ENCODE results near the gene CRY1. TPM values are rescaled to one million over a fixed set of nuclear protein-coding genes. Genes with fewer than 3 reads are reported as not detected.

The CRY1 gene
- total RNA-seq, 1 experiment from 2014 or later, result 23.1 TPM

DNA sequence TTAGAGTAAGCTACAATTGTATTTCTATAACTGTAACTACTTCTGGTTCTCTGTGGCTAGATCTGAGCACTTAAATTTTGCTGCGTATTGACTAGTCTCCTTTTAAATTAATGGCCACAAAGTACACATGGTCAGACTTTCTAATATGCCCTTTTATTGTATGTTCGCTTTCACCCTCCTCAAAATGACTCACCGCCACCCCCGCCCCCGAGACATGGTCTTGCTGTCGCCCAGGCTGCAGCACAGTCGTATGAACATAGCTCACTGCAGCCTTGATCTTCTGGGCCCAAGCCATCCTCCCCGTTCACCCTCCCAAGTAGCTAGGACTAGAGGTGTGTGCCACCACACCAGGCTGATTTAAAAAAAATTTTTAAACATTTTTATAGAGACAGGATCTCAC is 118.3 kb downstream of the CRY1 start:
- Mint-ChIP-seq H3K4me3 (no peak overlapping the region), H3K36me3 (peaks cover 6% of the 10 kb centered on the region), H3K27me3 (ENCODE audit: low read depth) (no peaks in the 10 kb centered on the region), H3K4me1 (no peaks in the 10 kb centered on the region), H3K9me3 (no peaks in the 10 kb centered on the region), H3K27ac (no peak overlapping the region)
- ATAC-seq, result no peak
- no peak for DNase-seq (ENCODE audit: low spot score)
- POLR2A ChIA-PET, result no interaction called here
- CTCF ChIA-PET, result no interaction called here
- TF ChIP-seq, protein P1, sequence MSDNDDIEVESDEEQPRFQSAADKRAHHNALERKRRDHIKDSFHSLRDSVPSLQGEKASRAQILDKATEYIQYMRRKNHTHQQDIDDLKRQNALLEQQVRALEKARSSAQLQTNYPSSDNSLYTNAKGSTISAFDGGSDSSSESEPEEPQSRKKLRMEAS (CRISPR knock-in tag; IDR thresholded peaks at IDR 0.05), result no peak
- TF ChIP-seq EMX1 (CRISPR knock-in tag; IDR thresholded peaks at IDR 0.05) (no peak), ZBTB21 (CRISPR knock-in tag; IDR thresholded peaks at IDR 0.05; ENCODE audit: borderline replicate concordance) (no peak), RORB (CRISPR knock-in tag; IDR thresholded peaks at IDR 0.05) (no peak), NR2C2 (CRISPR knock-in tag; IDR thresholded peaks at IDR 0.05) (no peak), MXD4 (CRISPR knock-in tag; IDR thresholded peaks at IDR 0.05; ENCODE audit: borderline replicate concordance) (no peak), NR3C1 (CRISPR knock-in tag; conservative IDR thresholded peaks at IDR 0.05; ENCODE audit: low read depth) (no peak), TEAD1 (CRISPR knock-in tag; IDR thresholded peaks at IDR 0.05) (no peak), TP53 (CRISPR knock-in tag; IDR thresholded peaks at IDR 0.05) (no peak), FOXK1 (CRISPR knock-in tag; IDR thresholded peaks at IDR 0.05) (no peak)
- TF ChIP-seq, protein P2, sequence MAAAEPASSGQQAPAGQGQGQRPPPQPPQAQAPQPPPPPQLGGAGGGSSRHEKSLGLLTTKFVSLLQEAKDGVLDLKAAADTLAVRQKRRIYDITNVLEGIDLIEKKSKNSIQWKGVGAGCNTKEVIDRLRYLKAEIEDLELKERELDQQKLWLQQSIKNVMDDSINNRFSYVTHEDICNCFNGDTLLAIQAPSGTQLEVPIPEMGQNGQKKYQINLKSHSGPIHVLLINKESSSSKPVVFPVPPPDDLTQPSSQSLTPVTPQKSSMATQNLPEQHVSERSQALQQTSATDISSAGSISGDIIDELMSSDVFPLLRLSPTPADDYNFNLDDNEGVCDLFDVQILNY (CRISPR knock-in tag; IDR thresholded peaks at IDR 0.05), result no peak
- TF ChIP-seq, protein P3, sequence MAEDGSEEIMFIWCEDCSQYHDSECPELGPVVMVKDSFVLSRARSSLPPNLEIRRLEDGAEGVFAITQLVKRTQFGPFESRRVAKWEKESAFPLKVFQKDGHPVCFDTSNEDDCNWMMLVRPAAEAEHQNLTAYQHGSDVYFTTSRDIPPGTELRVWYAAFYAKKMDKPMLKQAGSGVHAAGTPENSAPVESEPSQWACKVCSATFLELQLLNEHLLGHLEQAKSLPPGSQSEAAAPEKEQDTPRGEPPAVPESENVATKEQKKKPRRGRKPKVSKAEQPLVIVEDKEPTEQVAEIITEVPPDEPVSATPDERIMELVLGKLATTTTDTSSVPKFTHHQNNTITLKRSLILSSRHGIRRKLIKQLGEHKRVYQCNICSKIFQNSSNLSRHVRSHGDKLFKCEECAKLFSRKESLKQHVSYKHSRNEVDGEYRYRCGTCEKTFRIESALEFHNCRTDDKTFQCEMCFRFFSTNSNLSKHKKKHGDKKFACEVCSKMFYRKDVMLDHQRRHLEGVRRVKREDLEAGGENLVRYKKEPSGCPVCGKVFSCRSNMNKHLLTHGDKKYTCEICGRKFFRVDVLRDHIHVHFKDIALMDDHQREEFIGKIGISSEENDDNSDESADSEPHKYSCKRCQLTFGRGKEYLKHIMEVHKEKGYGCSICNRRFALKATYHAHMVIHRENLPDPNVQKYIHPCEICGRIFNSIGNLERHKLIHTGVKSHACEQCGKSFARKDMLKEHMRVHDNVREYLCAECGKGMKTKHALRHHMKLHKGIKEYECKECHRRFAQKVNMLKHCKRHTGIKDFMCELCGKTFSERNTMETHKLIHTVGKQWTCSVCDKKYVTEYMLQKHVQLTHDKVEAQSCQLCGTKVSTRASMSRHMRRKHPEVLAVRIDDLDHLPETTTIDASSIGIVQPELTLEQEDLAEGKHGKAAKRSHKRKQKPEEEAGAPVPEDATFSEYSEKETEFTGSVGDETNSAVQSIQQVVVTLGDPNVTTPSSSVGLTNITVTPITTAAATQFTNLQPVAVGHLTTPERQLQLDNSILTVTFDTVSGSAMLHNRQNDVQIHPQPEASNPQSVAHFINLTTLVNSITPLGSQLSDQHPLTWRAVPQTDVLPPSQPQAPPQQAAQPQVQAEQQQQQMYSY (CRISPR knock-in tag; IDR thresholded peaks at IDR 0.05), result no peak
- TF ChIP-seq, protein P4, sequence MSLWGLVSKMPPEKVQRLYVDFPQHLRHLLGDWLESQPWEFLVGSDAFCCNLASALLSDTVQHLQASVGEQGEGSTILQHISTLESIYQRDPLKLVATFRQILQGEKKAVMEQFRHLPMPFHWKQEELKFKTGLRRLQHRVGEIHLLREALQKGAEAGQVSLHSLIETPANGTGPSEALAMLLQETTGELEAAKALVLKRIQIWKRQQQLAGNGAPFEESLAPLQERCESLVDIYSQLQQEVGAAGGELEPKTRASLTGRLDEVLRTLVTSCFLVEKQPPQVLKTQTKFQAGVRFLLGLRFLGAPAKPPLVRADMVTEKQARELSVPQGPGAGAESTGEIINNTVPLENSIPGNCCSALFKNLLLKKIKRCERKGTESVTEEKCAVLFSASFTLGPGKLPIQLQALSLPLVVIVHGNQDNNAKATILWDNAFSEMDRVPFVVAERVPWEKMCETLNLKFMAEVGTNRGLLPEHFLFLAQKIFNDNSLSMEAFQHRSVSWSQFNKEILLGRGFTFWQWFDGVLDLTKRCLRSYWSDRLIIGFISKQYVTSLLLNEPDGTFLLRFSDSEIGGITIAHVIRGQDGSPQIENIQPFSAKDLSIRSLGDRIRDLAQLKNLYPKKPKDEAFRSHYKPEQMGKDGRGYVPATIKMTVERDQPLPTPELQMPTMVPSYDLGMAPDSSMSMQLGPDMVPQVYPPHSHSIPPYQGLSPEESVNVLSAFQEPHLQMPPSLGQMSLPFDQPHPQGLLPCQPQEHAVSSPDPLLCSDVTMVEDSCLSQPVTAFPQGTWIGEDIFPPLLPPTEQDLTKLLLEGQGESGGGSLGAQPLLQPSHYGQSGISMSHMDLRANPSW (CRISPR knock-in tag; conservative IDR thresholded peaks at IDR 0.05; ENCODE audit: low read depth), result no peak

DNA sequence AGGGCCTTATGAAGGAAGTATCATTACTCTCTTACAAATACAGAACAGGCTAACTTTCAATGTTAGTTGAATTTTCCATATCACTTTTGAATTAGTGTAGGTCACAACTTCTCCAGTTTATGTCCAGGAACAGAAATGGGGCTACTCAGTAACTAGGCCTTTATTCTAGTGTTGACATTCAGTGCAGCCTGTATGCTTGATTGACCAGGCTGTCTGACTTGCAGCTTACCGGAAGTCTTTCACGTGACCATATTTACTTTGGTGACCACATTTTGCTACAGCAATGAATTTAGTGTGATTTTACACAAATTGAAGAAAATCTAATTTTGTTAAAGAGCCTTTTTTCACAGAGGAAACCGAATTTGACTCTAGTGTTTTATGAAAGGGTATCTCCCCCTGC is 118.8 kb downstream of the CRY1 start:
- no peak for ATAC-seq
- Mint-ChIP-seq H3K4me3 (no peak overlapping the region), H3K4me1 (no peaks in the 10 kb centered on the region), H3K27ac (no peak overlapping the region), H3K36me3 (peaks cover 6% of the 10 kb centered on the region), H3K9me3 (no peaks in the 10 kb centered on the region), H3K27me3 (ENCODE audit: low read depth) (no peaks in the 10 kb centered on the region)
- DNase-seq (ENCODE audit: low spot score), result no peak
- ChIA-PET CTCF (no interaction called here), POLR2A (no interaction called here)
- TF ChIP-seq JUN (CRISPR knock-in tag; IDR thresholded peaks at IDR 0.05) (no peak), ZNF317 (CRISPR knock-in tag; IDR thresholded peaks at IDR 0.05; ENCODE audit: borderline replicate concordance, low read depth) (no peak), SMAD3 (CRISPR knock-in tag; IDR thresholded peaks at IDR 0.05; ENCODE audit: borderline replicate concordance) (no peak), CREB1 (CRISPR knock-in tag; IDR thresholded peaks at IDR 0.05) (no peak), HMGA2 (CRISPR knock-in tag; IDR thresholded peaks at IDR 0.05) (no peak)
- TF ChIP-seq, protein P5, sequence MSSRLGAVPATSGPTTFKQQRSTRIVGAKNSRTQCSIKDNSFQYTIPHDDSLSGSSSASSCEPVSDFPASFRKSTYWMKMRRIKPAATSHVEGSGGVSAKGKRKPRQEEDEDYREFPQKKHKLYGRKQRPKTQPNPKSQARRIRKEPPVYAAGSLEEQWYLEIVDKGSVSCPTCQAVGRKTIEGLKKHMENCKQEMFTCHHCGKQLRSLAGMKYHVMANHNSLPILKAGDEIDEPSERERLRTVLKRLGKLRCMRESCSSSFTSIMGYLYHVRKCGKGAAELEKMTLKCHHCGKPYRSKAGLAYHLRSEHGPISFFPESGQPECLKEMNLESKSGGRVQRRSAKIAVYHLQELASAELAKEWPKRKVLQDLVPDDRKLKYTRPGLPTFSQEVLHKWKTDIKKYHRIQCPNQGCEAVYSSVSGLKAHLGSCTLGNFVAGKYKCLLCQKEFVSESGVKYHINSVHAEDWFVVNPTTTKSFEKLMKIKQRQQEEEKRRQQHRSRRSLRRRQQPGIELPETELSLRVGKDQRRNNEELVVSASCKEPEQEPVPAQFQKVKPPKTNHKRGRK (CRISPR knock-in tag; IDR thresholded peaks at IDR 0.05; ENCODE audit: borderline replicate concordance), result no peak
- TF ChIP-seq, protein P6, sequence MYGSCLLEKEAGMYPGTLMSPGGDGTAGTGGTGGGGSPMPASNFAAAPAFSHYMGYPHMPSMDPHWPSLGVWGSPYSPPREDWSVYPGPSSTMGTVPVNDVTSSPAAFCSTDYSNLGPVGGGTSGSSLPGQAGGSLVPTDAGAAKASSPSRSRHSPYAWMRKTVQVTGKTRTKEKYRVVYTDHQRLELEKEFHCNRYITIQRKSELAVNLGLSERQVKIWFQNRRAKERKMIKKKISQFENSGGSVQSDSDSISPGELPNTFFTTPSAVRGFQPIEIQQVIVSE (CRISPR knock-in tag; IDR thresholded peaks at IDR 0.05; ENCODE audit: borderline replicate concordance), result no peak
- TF ChIP-seq, protein P7, sequence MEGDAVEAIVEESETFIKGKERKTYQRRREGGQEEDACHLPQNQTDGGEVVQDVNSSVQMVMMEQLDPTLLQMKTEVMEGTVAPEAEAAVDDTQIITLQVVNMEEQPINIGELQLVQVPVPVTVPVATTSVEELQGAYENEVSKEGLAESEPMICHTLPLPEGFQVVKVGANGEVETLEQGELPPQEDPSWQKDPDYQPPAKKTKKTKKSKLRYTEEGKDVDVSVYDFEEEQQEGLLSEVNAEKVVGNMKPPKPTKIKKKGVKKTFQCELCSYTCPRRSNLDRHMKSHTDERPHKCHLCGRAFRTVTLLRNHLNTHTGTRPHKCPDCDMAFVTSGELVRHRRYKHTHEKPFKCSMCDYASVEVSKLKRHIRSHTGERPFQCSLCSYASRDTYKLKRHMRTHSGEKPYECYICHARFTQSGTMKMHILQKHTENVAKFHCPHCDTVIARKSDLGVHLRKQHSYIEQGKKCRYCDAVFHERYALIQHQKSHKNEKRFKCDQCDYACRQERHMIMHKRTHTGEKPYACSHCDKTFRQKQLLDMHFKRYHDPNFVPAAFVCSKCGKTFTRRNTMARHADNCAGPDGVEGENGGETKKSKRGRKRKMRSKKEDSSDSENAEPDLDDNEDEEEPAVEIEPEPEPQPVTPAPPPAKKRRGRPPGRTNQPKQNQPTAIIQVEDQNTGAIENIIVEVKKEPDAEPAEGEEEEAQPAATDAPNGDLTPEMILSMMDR (IDR thresholded peaks at IDR 0.05), result no peak
- TF ChIP-seq, protein P8, sequence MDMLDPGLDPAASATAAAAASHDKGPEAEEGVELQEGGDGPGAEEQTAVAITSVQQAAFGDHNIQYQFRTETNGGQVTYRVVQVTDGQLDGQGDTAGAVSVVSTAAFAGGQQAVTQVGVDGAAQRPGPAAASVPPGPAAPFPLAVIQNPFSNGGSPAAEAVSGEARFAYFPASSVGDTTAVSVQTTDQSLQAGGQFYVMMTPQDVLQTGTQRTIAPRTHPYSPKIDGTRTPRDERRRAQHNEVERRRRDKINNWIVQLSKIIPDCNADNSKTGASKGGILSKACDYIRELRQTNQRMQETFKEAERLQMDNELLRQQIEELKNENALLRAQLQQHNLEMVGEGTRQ (CRISPR knock-in tag; IDR thresholded peaks at IDR 0.05), result no peak

Measured in WTC11 (cell line).